Caco-2 (cell line): ENCODE results near the gene ZNF547. TPM values are rescaled to one million over a fixed set of nuclear protein-coding genes. Genes with fewer than 3 reads are reported as not detected.

Experiments used
- BruUV-seq: library from RNA; stranded (reverse); fragments of 400-500 nt; replicated peaks from 2 replicates; lab custom pipeline; 2021; lab: Mats Ljungman, UMichigan
- CTCF ChIA-PET: fragments of 300-600 bp; sonication (Branson Sonifier 250); formaldehyde crosslinking; loops from one replicate; lab custom pipeline; 2022; ENCODE audit warnings: antibody characterized with exemption; lab: Charles Lee
- POLR2A ChIA-PET: fragments of 300-600 bp; sonication (Branson Sonifier 250); formaldehyde crosslinking; loops from one replicate; lab custom pipeline; 2022; ENCODE audit warnings: antibody characterized with exemption; lab: Charles Lee
- DNase-seq, 2 experiments: peaks; one replicate each; pipeline versions ENCODE4 v3.0.0 to v3.0.0-alpha.2; 2020 to 2022
- H3K27me3 ChIP-seq: replicated peaks from 2 replicates; pipeline ENCODE4 v1.6.0; 2011; ENCODE audit warnings: low read length; ENCODE audit not compliant: control insufficient read depth, insufficient read depth
- H3K36me3 ChIP-seq: 2 replicates; pipeline ENCODE4 v1.5.1; 2011; ENCODE audit warnings: low read length; ENCODE audit not compliant: control insufficient read depth, insufficient read depth
- H3K4me1 ChIP-seq: fragments of 250-450 bp; sonication (Bioruptor Pico); 2 replicates; pipeline ENCODE4 v1.5.1; 2020; ENCODE audit warnings: mild to moderate bottlenecking
- H3K4me3 ChIP-seq: 2 replicates; pipeline ENCODE4 v1.5.1; 2011; ENCODE audit warnings: low read depth, mild to moderate bottlenecking, control low read depth, low read length
- H3K9me3 ChIP-seq: fragments of 250-450 bp; sonication (Bioruptor Pico); 2 replicates; pipeline ENCODE4 v1.5.1; 2020; ENCODE audit warnings: mild to moderate bottlenecking, moderate library complexity
- H3K27ac Mint-ChIP-seq: one replicate; pipeline ENCODE4 v1.8.0; 2022; ENCODE audit warnings: mixed read lengths; ENCODE audit not compliant: unreplicated experiment
- H3K27me3 Mint-ChIP-seq: one replicate; pipeline ENCODE4 v1.8.0; 2022; ENCODE audit warnings: mixed read lengths; ENCODE audit not compliant: insufficient read depth, unreplicated experiment
- H3K36me3 Mint-ChIP-seq: one replicate; pipeline ENCODE4 v1.8.0; 2022; ENCODE audit warnings: mild to moderate bottlenecking, mixed read lengths; ENCODE audit not compliant: insufficient read depth, unreplicated experiment
- H3K4me1 Mint-ChIP-seq: one replicate; pipeline ENCODE4 v1.8.0; 2022; ENCODE audit warnings: low read depth, mixed read lengths; ENCODE audit not compliant: unreplicated experiment
- H3K4me3 Mint-ChIP-seq: one replicate; pipeline ENCODE4 v1.8.0; 2022; ENCODE audit warnings: mild to moderate bottlenecking, moderate library complexity, mixed read lengths; ENCODE audit not compliant: unreplicated experiment
- H3K9me3 Mint-ChIP-seq: one replicate; pipeline ENCODE4 v1.8.0; 2022; ENCODE audit warnings: mixed read lengths; ENCODE audit not compliant: unreplicated experiment
- CTCF ChIP-seq, 2 experiments: fragments of 200-600 bp in 1 of 2; IDR thresholded peaks; 1 replicate in 1 of 2; 2 replicates in 1 of 2; pipeline versions ENCODE4 v1.5.1 to v1.8.0; 2011 to 2022; ENCODE audit warnings: antibody characterized with exemption in 1 of 2, control low read depth in 1 of 2, inconsistent platforms in 1 of 2, low read depth in 1 of 2, low read length in 1 of 2, mild to moderate bottlenecking in 1 of 2, moderate library complexity in 1 of 2; ENCODE audit not compliant: insufficient read depth in 1 of 2, severe bottlenecking in 1 of 2, unreplicated experiment in 1 of 2
- intact Hi-C: fragments of 100-400 bp; cut with micrococcal nuclease; formaldehyde crosslinking; loops from one replicate; pipeline ENCODE4 v1.10.0; 2022; ENCODE audit not compliant: unreplicated experiment
- total RNA-seq: library from RNA; stranded (reverse); gene quantifications from 2 replicates; pipeline ENCODE4 v1.2.3, GENCODE V29; 2022

ZNF547 gene
- total RNA-seq, 1 experiment from 2014 or later, result 1.8 TPM

DNA sequence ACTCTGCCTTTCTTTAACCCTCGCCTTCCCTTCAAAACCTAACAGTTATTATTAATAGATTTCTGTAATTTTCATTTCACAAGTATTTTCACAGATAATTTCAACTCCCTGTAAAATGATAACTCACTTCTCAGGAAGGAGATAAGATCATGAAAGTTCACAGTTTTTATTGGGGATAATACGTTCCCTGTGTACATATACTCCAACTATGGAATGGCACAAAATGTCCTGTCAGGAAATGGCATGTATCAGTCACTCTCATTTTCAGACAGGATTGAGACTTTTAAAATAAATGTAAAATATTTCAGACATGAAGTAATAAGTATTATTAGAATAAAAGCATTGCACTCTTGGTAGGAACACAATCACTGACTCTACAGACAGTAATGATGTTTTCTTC, 932 bp upstream of the ZNF547 start:
- Mint-ChIP-seq H3K4me3 (peak overlapping the region; percentile 84), H3K36me3 (peaks cover 17% of the 10 kb centered on the region), H3K4me1 (peaks cover 21% of the 10 kb centered on the region), H3K9me3 (peaks cover 9% of the 10 kb centered on the region), H3K27ac (peak overlapping the region; percentile 95), H3K27me3 (no peaks in the 10 kb centered on the region)
- no TSS peak for BruUV-seq
- no peak for DNase-seq
- ChIA-PET POLR2A (interaction anchor here (0.6 to 1.0 kb wide), 2 partner anchors 27 to 202 kb away, joined by 3 to 4 read pairs; partner anchors contain the start of gene ZNF548), CTCF (interaction anchor here (1.3 kb wide), 1 partner anchor 27 kb away, joined by 3 read pairs; the partner anchor contains the start of gene ZNF548)
- no peak for TF ChIP-seq CTCF (IDR thresholded peaks at IDR 0.05; ENCODE audit: insufficient read depth in 1 of 2, low read depth in 1 of 2, low read length in 1 of 2, severe bottlenecking in 1 of 2, unreplicated experiment in 1 of 2)
- intact Hi-C loops, result no loop called here
- Histone ChIP-seq H3K4me1 (peaks cover 3% of the 10 kb centered on the region; the same call in 1 of the 2 replicates), H3K4me3 (peak overlapping the region; percentile 77), H3K27me3 (no peaks in the 10 kb centered on the region), H3K9me3 (peaks cover 16% of the 10 kb centered on the region), H3K36me3 (no peaks in the 10 kb centered on the region)

GRCh38 chr19:57363688-57364181, 384 bp downstream of the ZNF547 start:
- H3K4me1 ChIP-seq, result peaks cover 3% of the 10 kb centered on the region; the same call in 1 of the 2 replicates
- ChIA-PET POLR2A (interaction anchor here (1.0 kb wide), 1 partner anchor 26 kb away, joined by 3 read pairs; the partner anchor contains the start of gene ZNF548), CTCF (interaction anchor here (0.6 to 1.3 kb wide), 2 partner anchors 26 to 60 kb away, joined by 3 to 4 read pairs; partner anchors contain the start of gene ZNF548)
- peaks cover 17% of the 10 kb centered on the region for H3K36me3 Mint-ChIP-seq
- no peaks in the 10 kb centered on the region for H3K27me3 ChIP-seq
- peaks cover 21% of the 10 kb centered on the region for H3K4me1 Mint-ChIP-seq
- H3K9me3 ChIP-seq, result peaks cover 16% of the 10 kb centered on the region
- H3K4me3 ChIP-seq, result peak overlapping the region; percentile 77
- H3K36me3 ChIP-seq, result no peaks in the 10 kb centered on the region
- BruUV-seq, result TSS peak; percentile 46
- TF ChIP-seq CTCF (IDR thresholded peaks at IDR 0.05; ENCODE audit: insufficient read depth in 1 of 2, low read depth in 1 of 2, low read length in 1 of 2, severe bottlenecking in 1 of 2, unreplicated experiment in 1 of 2), result no peak
- H3K27me3 Mint-ChIP-seq, result no peaks in the 10 kb centered on the region
- peaks cover 9% of the 10 kb centered on the region for H3K9me3 Mint-ChIP-seq
- no peak for DNase-seq
- intact Hi-C loops, result loop anchor here (1.0 kb wide), 4 partner anchors 48 to 123 kb away; partner anchors contain the start of genes ZNF17, ZNF460, ZNF749 and ZNF805
- H3K4me3 Mint-ChIP-seq, result peak overlapping the region; percentile 84
- H3K27ac Mint-ChIP-seq, result peak overlapping the region; percentile 95

DNA sequence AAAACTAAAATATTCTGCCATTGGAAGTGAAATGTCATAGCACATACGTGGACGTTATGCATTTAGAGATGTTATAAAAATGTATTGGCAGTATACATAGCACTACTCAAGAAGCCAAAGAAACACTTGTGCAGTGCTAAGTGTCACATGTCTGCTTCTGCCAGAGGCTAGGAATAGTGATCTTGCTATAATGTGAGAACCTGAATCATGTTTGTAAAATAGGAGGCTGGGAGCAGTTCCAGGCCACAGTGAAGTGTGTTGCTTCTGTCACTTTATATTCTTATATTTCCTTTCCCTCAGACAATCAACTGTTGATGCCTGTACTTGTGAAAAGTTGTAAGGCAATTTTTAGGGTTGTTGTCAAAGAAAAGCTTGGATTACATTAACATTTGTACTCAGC, 3.4 kb downstream of the ZNF547 start:
- no peak for DNase-seq
- no peaks in the 10 kb centered on the region for H3K36me3 ChIP-seq
- H3K4me3 ChIP-seq, result no peak overlapping the region
- no peak overlapping the region for H3K4me3 Mint-ChIP-seq
- no TSS peak for BruUV-seq
- peaks cover 21% of the 10 kb centered on the region for H3K4me1 Mint-ChIP-seq
- ChIA-PET POLR2A (no interaction called here), CTCF (no interaction called here)
- H3K36me3 Mint-ChIP-seq, result peaks cover 17% of the 10 kb centered on the region
- H3K27me3 Mint-ChIP-seq, result no peaks in the 10 kb centered on the region
- no peak for TF ChIP-seq CTCF (IDR thresholded peaks at IDR 0.05; ENCODE audit: insufficient read depth in 1 of 2, low read depth in 1 of 2, low read length in 1 of 2, severe bottlenecking in 1 of 2, unreplicated experiment in 1 of 2)
- intact Hi-C loops, result no loop called here
- H3K4me1 ChIP-seq, result peaks cover 3% of the 10 kb centered on the region; the same call in 1 of the 2 replicates
- H3K27me3 ChIP-seq, result no peaks in the 10 kb centered on the region
- no peak overlapping the region for H3K27ac Mint-ChIP-seq
- H3K9me3 Mint-ChIP-seq, result peaks cover 9% of the 10 kb centered on the region
- peaks cover 11% of the 10 kb centered on the region for H3K9me3 ChIP-seq
